GM12892 (cell line): Measurements from ENCODE around the gene ETS1.

Source experiments
- POLR2A ChIP-seq: IDR thresholded peaks from 2 replicates; pipeline ENCODE4 v1.6.1; 2011; ENCODE audit warnings: low read depth, low read length, control low read depth
- POLR2AphosphoS5 ChIP-seq: IDR thresholded peaks from 2 replicates; pipeline ENCODE4 v1.6.1; 2011; ENCODE audit warnings: low read depth, low read length, control low read depth
- TAF1 ChIP-seq: IDR thresholded peaks from 2 replicates; pipeline ENCODE4 v1.6.1; 2011; ENCODE audit warnings: low read depth, mild to moderate bottlenecking, control low read depth, low read length, borderline replicate concordance

GRCh38 chr11:128633384-128633965 lies 46.1 kb upstream of the ETS1 start:
- TF ChIP-seq POLR2AphosphoS5 (no peak), POLR2A (no peak), TAF1 (no peak)
